Vagina (tissue), 2 donors: ENCODE measurements around the gene WDR70.
"Not testable (repeated sequence)": the region's sequence is repeated elsewhere in the genome, so short reads cannot be mapped to it uniquely, and the experiment has no call there.

Experiments
- POLR2A ChIP-seq, 2 donors: fragments of 450-650 bp; IDR thresholded peaks; one replicate each; pipeline ENCODE4 v1.6.1; 2017; ENCODE audit warnings: antibody characterized with exemption in 2 of 2, mild to moderate bottlenecking in 2 of 2, moderate library complexity in 2 of 2
- POLR2AphosphoS5 ChIP-seq, 2 donors: sonication (generic); formaldehyde crosslinking; IDR thresholded peaks; one replicate each; pipeline ENCODE4 v1.9.0; 2017; ENCODE audit warnings: antibody characterized with exemption in 2 of 2, mild to moderate bottlenecking in 2 of 2, low read depth in 1 of 2; ENCODE audit not compliant: insufficient read depth in 1 of 2
- TF ChIP-seq, protein P1 (sequence below), 3 experiments: fragments of 450-650 bp in 2 of 3; fragments of 200-600 bp in 1 of 3; sonication (generic) in 1 of 3; IDR thresholded peaks; one replicate each; pipeline ENCODE4 v1.5.1; 2017 to 2019; ENCODE audit warnings: antibody characterized with exemption in 3 of 3, mild to moderate bottlenecking in 2 of 3, moderate library complexity in 2 of 3

GRCh38 chr5:37342741-37343140 lies 36.4 kb upstream of the WDR70 start:
- not testable (repeated sequence) for TF ChIP-seq POLR2AphosphoS5 (IDR thresholded peaks at IDR 0.05; ENCODE audit: insufficient read depth in 1 of 2, low read depth in 1 of 2); POLR2A (IDR thresholded peaks at IDR 0.05)
- TF ChIP-seq, protein P1, sequence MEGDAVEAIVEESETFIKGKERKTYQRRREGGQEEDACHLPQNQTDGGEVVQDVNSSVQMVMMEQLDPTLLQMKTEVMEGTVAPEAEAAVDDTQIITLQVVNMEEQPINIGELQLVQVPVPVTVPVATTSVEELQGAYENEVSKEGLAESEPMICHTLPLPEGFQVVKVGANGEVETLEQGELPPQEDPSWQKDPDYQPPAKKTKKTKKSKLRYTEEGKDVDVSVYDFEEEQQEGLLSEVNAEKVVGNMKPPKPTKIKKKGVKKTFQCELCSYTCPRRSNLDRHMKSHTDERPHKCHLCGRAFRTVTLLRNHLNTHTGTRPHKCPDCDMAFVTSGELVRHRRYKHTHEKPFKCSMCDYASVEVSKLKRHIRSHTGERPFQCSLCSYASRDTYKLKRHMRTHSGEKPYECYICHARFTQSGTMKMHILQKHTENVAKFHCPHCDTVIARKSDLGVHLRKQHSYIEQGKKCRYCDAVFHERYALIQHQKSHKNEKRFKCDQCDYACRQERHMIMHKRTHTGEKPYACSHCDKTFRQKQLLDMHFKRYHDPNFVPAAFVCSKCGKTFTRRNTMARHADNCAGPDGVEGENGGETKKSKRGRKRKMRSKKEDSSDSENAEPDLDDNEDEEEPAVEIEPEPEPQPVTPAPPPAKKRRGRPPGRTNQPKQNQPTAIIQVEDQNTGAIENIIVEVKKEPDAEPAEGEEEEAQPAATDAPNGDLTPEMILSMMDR (IDR thresholded peaks at IDR 0.05): not testable (repeated sequence)
